Fibroblast of skin of left biceps (primary cell): ENCODE measurements around the gene CST3.
A peak's percentile ranks its signal among the peaks of the same experiment; 100 is the strongest.
"Not testable (repeated sequence)": the region's sequence is repeated elsewhere in the genome, so short reads cannot be mapped to it uniquely, and the experiment has no call there.

Experiments
- DNase-seq, 2 experiments: peaks; one replicate each; pipeline ENCODE4 v3.0.0-alpha.2; 2013; ENCODE audit warnings: low read depth in 2 of 2

The CST3 gene

DNA sequence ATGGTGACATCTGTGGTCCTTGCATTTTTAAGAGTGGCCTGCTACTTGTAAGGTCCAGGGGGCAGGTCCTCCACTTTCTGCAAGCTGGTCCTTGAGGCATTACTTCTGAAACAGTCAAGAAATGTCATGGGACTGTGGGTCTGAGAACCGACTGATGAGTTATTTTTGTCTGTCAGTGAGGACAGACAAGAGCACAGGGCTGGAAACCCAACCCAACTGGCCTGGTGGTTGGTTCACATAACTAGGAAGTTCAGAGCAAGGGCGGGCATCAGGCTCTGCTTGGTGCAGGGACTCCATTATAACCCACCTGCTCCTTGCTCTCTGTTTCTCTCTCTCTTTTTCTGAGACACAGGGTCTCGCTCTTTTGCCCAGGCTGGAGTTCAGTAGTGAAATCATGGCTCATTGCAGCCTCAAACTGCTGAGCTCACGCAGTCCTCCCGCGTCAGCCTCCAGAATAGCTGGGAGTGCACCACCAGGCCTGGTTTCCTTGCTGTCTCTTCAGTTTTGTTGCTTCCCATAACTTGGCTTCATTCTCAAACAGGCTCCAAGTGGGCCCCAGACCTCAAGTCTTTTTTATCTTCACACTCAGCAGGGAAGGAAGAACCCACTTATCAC is 9.2 kb downstream of the CST3 start:
- no peak for DNase-seq

DNA sequence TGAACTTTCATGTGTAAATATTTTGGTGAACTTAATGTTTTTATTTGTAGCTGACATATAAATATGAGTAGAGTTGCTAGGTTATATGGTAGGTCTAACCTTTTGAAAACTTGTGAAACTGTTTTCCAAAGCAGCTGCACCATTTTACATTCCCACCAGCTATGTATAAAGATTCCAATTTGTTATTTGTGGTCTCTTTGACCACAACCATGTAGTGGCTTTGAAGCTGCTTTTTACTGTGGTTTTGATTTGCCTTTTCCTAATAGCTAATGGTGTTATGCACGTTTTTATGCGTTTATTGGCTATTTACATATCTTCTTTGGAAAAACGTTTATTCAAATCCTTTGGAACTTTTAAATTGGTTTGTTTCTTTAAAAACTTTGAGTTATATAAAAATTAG is 10.3 kb downstream of the CST3 start:
- DNase-seq, result no peak

GRCh38 chr20:23626040-23626620 is 11.6 kb downstream of the CST3 start:
- DNase-seq, result no peak

DNA sequence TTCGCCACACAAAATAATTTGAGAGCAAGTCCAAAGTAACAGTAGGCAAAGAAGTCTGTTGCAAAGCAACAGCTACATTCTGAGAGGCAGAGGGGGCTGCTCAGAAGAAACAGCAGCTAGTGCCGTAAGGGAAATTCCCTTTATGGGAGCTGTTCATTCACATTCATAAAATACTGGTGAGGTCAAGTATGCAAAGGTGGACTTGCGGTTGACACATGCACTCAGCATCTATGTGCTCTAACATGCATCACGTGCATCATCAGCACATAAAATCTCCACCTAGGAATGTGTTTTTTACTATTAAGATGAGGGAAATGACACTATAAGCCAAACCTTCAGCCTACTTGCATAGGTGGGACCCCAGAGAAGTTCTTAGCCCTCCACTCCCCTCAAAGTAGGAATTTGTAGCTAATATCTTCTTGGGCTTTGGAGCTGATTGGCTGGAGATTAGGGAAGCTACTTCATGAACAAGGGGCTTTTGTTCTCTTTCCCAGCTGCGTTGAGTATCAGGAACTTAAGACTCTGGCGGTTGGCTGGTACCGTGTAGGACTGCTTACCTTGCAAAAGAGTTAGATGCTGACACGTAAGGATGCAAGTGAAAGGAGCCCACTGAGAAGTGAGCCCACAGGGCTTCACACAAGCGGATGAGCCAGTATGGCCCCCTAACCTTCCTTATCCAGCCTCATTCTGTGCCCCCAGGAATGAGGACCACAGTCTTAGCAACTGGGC is 12.4 kb downstream of the CST3 start:
- no peak for DNase-seq

- no peak for DNase-seq
Observed at GRCh38 chr20:23624324-23624691, 13.4 kb downstream of the CST3 start.

GRCh38 chr20:23623666-23624323 is 14.0 kb downstream of the CST3 start:
- no peak for DNase-seq

- DNase-seq, result peak; percentile 39 to 49
Observed at GRCh38 chr20:23622839-23623343, 14.9 kb downstream of the CST3 start.

DNA sequence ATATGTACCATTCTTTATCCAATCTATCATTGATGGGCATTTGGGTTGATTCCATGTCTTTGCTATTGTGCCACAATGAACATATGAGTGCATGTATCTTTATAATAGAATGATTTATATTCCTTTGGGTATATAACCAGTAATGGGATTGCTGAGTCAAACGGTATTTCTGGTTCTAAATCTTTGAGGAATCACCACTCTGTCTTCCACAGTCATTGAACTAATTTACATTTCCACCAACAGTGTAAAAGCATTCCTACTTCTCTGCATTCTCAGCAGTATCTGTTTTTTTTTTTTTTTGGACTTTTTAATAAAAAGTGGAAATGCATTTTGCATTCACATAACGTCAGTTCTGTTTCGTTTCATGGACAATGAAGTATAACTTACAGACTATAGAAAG is 15.4 kb downstream of the CST3 start:
- not testable (repeated sequence) for DNase-seq

DNA sequence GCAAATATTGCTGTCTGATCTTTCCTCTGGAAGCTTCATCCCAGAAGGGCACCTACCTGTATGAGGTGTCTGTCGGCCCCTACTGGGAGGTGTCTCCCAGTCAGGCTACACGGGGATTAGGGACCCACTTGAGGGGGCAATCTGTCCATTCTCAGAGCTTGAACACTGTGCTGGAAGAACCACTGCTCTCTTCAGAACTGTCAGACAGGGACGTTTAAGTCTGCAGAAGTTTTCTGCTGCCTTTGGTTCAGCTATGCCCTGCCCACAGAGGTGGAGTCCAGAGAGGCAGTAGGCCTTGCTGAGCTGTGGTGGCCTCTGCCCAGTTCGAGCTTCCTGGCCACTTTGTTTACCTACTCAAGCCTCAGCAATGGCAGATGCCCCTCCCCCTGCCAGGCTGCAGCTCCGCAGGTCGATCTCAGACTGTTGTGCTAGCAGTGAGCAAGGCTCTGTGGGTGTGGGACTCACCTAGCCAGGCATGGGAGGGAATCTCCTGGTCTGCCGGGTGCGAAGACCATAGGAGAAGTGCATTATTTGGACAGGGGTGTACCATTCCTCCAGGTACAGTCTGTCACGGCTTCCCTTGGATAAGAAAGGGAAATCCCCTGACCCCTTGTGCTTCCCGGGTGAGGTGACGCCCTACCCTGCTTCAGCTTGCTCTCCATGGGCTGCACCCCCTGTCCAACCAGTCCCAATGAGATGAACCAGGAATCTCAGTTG is 16.9 kb downstream of the CST3 start:
- not testable (repeated sequence) for DNase-seq

- no peak for DNase-seq
Observed at GRCh38 chr20:23614163-23614562, 23.6 kb downstream of the CST3 start.

DNA sequence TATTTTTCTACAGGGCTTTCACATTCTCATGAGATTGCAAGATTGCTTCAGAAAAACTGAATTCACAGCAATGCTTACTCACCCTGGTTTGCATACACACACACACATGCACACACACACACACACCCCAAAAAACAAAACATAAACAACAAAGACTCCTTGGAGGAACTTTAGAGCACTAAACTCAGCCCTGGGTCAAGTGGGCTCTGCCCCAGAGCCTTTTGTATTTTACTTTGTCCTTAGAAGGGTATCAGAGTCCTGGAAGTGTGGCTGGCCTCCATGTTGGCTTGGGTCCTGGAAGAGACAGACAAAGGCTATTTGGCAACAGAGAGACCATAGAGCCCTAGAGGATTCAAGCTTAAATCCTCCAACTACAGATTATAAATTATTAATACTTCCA is 24.1 kb downstream of the CST3 start:
- no peak for DNase-seq

DNA sequence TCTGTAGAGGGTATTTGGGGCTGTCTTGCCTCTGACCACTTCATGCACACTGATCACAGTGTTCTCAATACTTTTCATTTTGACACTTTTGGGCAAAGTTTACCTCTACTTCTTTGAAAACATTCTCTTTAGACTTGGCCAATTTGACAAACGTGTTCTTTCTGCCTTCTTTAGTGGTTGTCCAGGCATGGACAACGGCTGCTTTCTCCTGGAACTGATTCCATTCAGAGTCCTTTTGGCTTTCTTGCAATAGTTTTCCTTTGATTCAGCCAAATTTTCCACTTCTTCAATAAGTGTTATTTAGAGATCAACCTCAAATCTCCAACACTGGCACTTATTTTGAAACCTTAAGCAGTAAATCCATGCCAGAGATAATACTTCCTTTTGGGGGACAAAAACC is 25.4 kb downstream of the CST3 start:
- no peak for DNase-seq

DNA sequence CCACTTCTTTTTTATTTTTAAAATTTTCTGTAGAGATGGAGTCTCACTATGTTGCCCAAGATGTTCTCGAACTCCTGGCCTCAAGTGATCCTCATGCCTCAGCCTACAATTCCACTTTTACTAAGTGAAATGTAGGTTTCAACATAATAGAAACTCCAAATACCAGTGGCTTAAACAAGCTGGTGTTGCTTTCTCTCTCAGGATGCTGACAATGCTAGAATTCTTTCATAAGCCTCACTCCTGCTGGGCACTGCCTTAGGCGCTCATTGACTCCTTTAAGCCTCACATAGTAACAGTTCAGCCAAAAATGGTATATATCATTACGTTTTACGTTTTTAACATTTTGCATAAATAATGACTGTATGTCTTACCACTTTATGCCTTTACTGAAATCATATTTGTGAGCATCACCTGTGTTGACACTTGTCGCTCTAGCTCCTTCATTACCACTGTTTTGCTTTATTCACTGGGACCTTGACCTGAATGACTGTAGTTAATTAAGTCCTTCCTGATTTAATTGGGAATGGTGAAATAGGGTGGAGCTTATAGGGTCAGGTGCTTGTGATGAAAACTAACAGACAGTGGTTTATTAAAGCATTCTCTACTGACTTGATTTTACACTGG is 28.2 kb downstream of the CST3 start:
- no peak for DNase-seq

GRCh38 chr20:23608251-23608846 is 29.4 kb downstream of the CST3 start:
- no peak for DNase-seq

DNA sequence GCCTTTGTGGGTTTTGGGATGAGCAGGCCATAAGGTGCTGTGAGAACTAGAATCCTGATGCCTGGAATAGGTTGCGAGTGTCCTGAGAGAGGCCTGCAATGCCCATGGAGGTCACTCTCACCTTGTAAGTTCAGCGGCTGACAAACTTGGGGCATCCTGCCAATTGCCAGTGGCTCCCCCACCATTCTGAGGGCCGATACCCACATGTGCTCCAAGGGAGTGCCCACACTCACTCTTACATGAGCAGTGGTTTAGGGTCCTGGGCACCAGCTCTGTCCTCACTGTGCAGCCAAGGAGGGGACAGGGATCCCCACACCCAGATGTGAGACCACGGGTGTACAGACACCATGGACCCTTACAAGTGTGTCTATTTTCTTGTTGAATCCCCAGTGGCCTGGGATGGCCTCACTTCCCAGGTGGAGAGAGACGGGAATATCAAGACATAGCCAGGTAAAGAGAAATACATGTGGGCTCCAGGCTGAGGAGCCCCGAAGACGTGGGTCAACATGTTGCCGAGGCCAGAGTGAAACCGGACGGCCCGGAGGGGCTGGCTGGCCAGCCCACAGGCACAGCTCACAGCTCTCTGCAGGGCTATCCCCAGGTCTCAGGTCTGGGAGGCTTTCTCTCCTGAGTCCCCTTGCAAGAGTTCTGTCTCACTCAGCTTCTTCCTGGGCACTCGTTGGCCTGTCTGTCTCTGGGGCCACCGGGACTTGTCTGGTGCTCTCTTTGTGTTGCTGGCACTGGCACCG is 30.1 kb downstream of the CST3 start:
- DNase-seq, result no peak

DNA sequence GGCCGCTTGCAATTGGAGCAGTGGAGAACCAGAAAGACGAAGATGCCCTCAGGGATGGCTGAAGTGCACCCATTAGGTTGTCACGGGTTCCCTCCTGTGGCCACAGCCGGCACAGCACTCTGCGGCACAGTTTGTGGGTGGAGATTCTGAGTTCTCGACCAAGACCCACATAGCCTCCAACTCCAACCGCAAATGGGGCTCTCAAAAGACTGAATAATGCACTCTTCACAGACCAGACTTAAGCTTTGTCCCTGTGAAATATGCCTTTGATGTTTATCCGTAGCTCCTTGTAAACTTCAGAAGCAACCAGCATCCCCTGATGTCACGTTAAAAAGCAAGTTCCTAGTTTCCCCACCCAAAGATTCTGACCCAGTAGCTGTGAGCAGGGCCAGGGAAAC is 31.1 kb downstream of the CST3 start:
- DNase-seq, result peak; percentile 16 to 20

- DNase-seq, result no peak
Observed at GRCh38 chr20:23605867-23606651, 31.7 kb downstream of the CST3 start, which contains the start of gene CST9. Gene CST9, minus strand, starts transcription at chr20:23605917. Its CDS starts 53 bp downstream, at chr20:23605864.

DNA sequence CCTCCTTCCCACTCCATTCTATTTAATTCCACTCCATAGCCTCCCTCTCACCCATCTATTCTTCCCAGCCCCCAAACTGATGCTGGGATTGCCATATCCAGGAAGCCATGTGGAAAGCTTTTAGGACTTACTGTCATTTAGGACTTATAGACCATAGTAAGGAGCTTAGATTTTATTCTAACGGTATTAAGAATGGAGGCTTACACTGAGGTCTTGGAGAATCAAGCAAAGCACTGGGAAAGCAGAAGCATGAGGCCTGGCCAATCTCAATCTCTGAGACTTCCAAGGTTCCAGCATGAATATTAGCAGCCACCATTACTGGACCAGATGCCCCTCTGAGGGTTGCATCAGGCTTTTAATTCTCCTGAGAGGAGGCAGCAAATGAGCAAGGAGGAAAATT is 33.4 kb downstream of the CST3 start:
- DNase-seq, result no peak

GRCh38 chr20:23603321-23603720 is 34.4 kb downstream of the CST3 start:
- DNase-seq, result no peak
